ENCODE data around the gene PROSER2.

Gene PROSER2

GRCh38 chr10:11789956-11790355 lies 33.2 kb upstream of the PROSER2 start:
- no peaks in the 10 kb centered on the region for H3K9me2 ChIP-seq (replicated peaks; ENCODE audit: insufficient read depth, low read length)
- TF ChIP-seq CTCF (IDR thresholded peaks at IDR 0.05; ENCODE audit: insufficient read depth, low read length, poor library complexity, severe bottlenecking) (no peak), EZH2phosphoT487 (conservative IDR thresholded peaks at IDR 0.05; ENCODE audit: low read length) (no peak)
- H3K79me2 ChIP-seq (ENCODE audit: insufficient read depth, low read length), result no peaks in the 10 kb centered on the region
- no peaks in the 10 kb centered on the region for H4K20me1 ChIP-seq (ENCODE audit: low read depth, low read length)
- H3K9me3 ChIP-seq (ENCODE audit: insufficient read depth, low read length), result no peaks in the 10 kb centered on the region
- no peak overlapping the region for H3K4me2 ChIP-seq (ENCODE audit: low read depth, low read length, poor library complexity, severe bottlenecking)
- no peaks in the 10 kb centered on the region for H3F3A ChIP-seq (ENCODE audit: insufficient read depth)
- no peak overlapping the region for H2AFZ ChIP-seq (ENCODE audit: low read depth, low read length, severe bottlenecking)
- H3K4me3 ChIP-seq (ENCODE audit: insufficient read depth, low read length, poor library complexity, severe bottlenecking), result no peak overlapping the region
- H3K9ac ChIP-seq (ENCODE audit: low read length), result no peak overlapping the region
- no peaks in the 10 kb centered on the region for H3K27me3 ChIP-seq (ENCODE audit: low read length)
- no peaks in the 10 kb centered on the region for H3K36me3 ChIP-seq (ENCODE audit: low read length)
- no peak overlapping the region for H3K27ac ChIP-seq (ENCODE audit: low read depth, low read length)

GRCh38 chr10:11793762-11794479 lies 29.2 kb upstream of the PROSER2 start:
- H3K4me3 ChIP-seq (ENCODE audit: insufficient read depth, low read length, poor library complexity, severe bottlenecking), result no peak overlapping the region
- TF ChIP-seq CTCF (IDR thresholded peaks at IDR 0.05; ENCODE audit: insufficient read depth, low read length, poor library complexity, severe bottlenecking) (no peak), EZH2phosphoT487 (conservative IDR thresholded peaks at IDR 0.05; ENCODE audit: low read length) (no peak)
- no peak overlapping the region for H3K27ac ChIP-seq (ENCODE audit: low read depth, low read length)
- no peak overlapping the region for H3K9ac ChIP-seq (ENCODE audit: low read length)
- no peaks in the 10 kb centered on the region for H3K27me3 ChIP-seq (ENCODE audit: low read length)
- H2AFZ ChIP-seq (ENCODE audit: low read depth, low read length, severe bottlenecking), result no peak overlapping the region
- H3K79me2 ChIP-seq (ENCODE audit: insufficient read depth, low read length), result no peaks in the 10 kb centered on the region
- no peaks in the 10 kb centered on the region for H4K20me1 ChIP-seq (ENCODE audit: low read depth, low read length)
- H3K4me2 ChIP-seq (ENCODE audit: low read depth, low read length, poor library complexity, severe bottlenecking), result no peak overlapping the region
- H3K9me3 ChIP-seq (ENCODE audit: insufficient read depth, low read length), result no peaks in the 10 kb centered on the region
- H3K9me2 ChIP-seq (replicated peaks; ENCODE audit: insufficient read depth, low read length), result no peaks in the 10 kb centered on the region
- H3K36me3 ChIP-seq (ENCODE audit: low read length), result no peaks in the 10 kb centered on the region
- no peaks in the 10 kb centered on the region for H3F3A ChIP-seq (ENCODE audit: insufficient read depth)

GRCh38 chr10:11794566-11794965 lies 28.6 kb upstream of the PROSER2 start:
- H3K79me2 ChIP-seq (ENCODE audit: insufficient read depth, low read length), result no peaks in the 10 kb centered on the region
- no peaks in the 10 kb centered on the region for H3K27me3 ChIP-seq (ENCODE audit: low read length)
- H3K9me3 ChIP-seq (ENCODE audit: insufficient read depth, low read length), result no peaks in the 10 kb centered on the region
- H3K9ac ChIP-seq (ENCODE audit: low read length), result no peak overlapping the region
- no peaks in the 10 kb centered on the region for H4K20me1 ChIP-seq (ENCODE audit: low read depth, low read length)
- no peak overlapping the region for H3K4me2 ChIP-seq (ENCODE audit: low read depth, low read length, poor library complexity, severe bottlenecking)
- H3K36me3 ChIP-seq (ENCODE audit: low read length), result no peaks in the 10 kb centered on the region
- H2AFZ ChIP-seq (ENCODE audit: low read depth, low read length, severe bottlenecking), result no peak overlapping the region
- H3K27ac ChIP-seq (ENCODE audit: low read depth, low read length), result no peak overlapping the region
- TF ChIP-seq CTCF (IDR thresholded peaks at IDR 0.05; ENCODE audit: insufficient read depth, low read length, poor library complexity, severe bottlenecking) (no peak), EZH2phosphoT487 (conservative IDR thresholded peaks at IDR 0.05; ENCODE audit: low read length) (no peak)
- no peaks in the 10 kb centered on the region for H3F3A ChIP-seq (ENCODE audit: insufficient read depth)
- H3K9me2 ChIP-seq (replicated peaks; ENCODE audit: insufficient read depth, low read length), result no peaks in the 10 kb centered on the region
- H3K4me3 ChIP-seq (ENCODE audit: insufficient read depth, low read length, poor library complexity, severe bottlenecking), result no peak overlapping the region
